B cell (primary cell): ENCODE measurements around the gene TBC1D9B. TPM values are rescaled to one million over a fixed set of nuclear protein-coding genes. Genes with fewer than 3 reads are reported as not detected.

Source experiments
- ATAC-seq: fragments of 200-7000 bp; cut with Tn5 transposase; one replicate; pipeline ENCODE4 v1.10.0; 2021; ENCODE audit warnings: low read depth, mild to moderate bottlenecking, moderate number of reproducible peaks, moderate library complexity
- CTCF ChIA-PET: fragments of 350-600 bp; sonication (Branson Sonifier 250); formaldehyde crosslinking; loops from one replicate; lab custom pipeline; 2021; ENCODE audit warnings: antibody characterized with exemption, inconsistent platforms; lab: Charles Lee
- POLR2A ChIA-PET: fragments of 350-600 bp; sonication (Branson Sonifier 250); formaldehyde crosslinking; loops from one replicate; lab custom pipeline; 2021; ENCODE audit warnings: antibody characterized with exemption; lab: Charles Lee
- DNase-seq: peaks from one replicate; pipeline ENCODE4 v3.0.0; 2013
- H2AFZ ChIP-seq: 2 replicates; pipeline ENCODE4 v1.6.1; 2012; ENCODE audit warnings: mild to moderate bottlenecking, low read depth, low read length; ENCODE audit not compliant: insufficient read depth, poor library complexity, severe bottlenecking
- H3K27ac ChIP-seq, 2 donors: 1 replicate in 1 of 2; 2 replicates in 1 of 2; pipeline ENCODE4 v1.5.1; 2012 to 2013; ENCODE audit warnings: low read length in 2 of 2, mild to moderate bottlenecking in 2 of 2, moderate library complexity in 1 of 2
- H3K27me3 ChIP-seq, 4 experiments: fragments of 200-600 bp in 1 of 4; sonication (generic) in 1 of 4; replicated peaks in 1 of 4; 1 replicate in 2 of 4; 2 replicates in 2 of 4; pipeline versions ENCODE4 v1.6.1 to v1.7.0; 2013 to 2016; ENCODE audit warnings: low read length in 3 of 4, mild to moderate bottlenecking in 2 of 4, mixed read lengths in 1 of 4, moderate library complexity in 1 of 4; ENCODE audit not compliant: insufficient read depth in 4 of 4, control insufficient read depth in 3 of 4; ENCODE audit errors: control extremely low read depth in 1 of 4
- H3K36me3 ChIP-seq, 2 experiments: replicated peaks in 1 of 2; 1 replicate in 1 of 2; 2 replicates in 1 of 2; pipeline versions ENCODE4 v1.6.1 to v1.7.1; 2013; ENCODE audit warnings: low read length in 1 of 2; ENCODE audit not compliant: insufficient read depth in 2 of 2, control insufficient read depth in 1 of 2; ENCODE audit errors: control extremely low read depth in 1 of 2, extremely low read depth in 1 of 2
- H3K4me1 ChIP-seq, 2 donors: fragments of 200-600 bp in 1 of 2; sonication (generic) in 1 of 2; 1 replicate in 1 of 2; 2 replicates in 1 of 2; pipeline versions ENCODE4 v1.5.1 to v1.6.1; 2013 to 2017; ENCODE audit warnings: low read length in 2 of 2; ENCODE audit not compliant: control insufficient read depth in 2 of 2, insufficient read depth in 2 of 2
- H3K4me2 ChIP-seq: replicated peaks from 2 replicates; pipeline ENCODE3; 2012; ENCODE audit warnings: mild to moderate bottlenecking, low read depth, low read length; ENCODE audit not compliant: poor library complexity, severe bottlenecking
- H3K4me3 ChIP-seq, 5 experiments: fragments of 200-600 bp in 1 of 5; sonication (generic) in 1 of 5; 1 replicate in 3 of 5; 2 replicates in 2 of 5; pipeline versions ENCODE4 v1.5.1 to v1.7.0; 2011 to 2016; ENCODE audit warnings: low read length in 4 of 5, mild to moderate bottlenecking in 4 of 5, low read depth in 2 of 5, control low read depth in 1 of 5, moderate library complexity in 1 of 5; ENCODE audit not compliant: insufficient read depth in 1 of 5; ENCODE audit errors: control extremely low read depth in 1 of 5, extremely low read depth in 1 of 5
- H3K79me2 ChIP-seq: fragments of 200-600 bp; sonication (generic); one replicate; pipeline ENCODE4 v1.6.0; 2016; ENCODE audit warnings: low read length; ENCODE audit not compliant: control insufficient read depth, insufficient read depth
- H3K9ac ChIP-seq: fragments of 200-600 bp; sonication (generic); 2 replicates; pipeline ENCODE4 v1.6.1; 2017; ENCODE audit warnings: mild to moderate bottlenecking, low read length, moderate library complexity
- H3K9me3 ChIP-seq, 3 donors: one replicate each; pipeline versions ENCODE4 v1.6.1 to v1.7.1; 2013; ENCODE audit warnings: low read length in 2 of 3; ENCODE audit not compliant: control insufficient read depth in 2 of 3, insufficient read depth in 1 of 3; ENCODE audit errors: control extremely low read depth in 1 of 3
- H4K20me1 ChIP-seq: 2 replicates; pipeline ENCODE4 v1.6.0; 2012; ENCODE audit warnings: mild to moderate bottlenecking, low read length; ENCODE audit not compliant: insufficient read depth, control insufficient read depth, poor library complexity, severe bottlenecking
- H3K27ac Mint-ChIP-seq: one replicate; pipeline ENCODE4 v1.8.0; 2021; ENCODE audit warnings: mixed read lengths
- H3K27me3 Mint-ChIP-seq: one replicate; pipeline ENCODE4 v1.8.0; 2021; ENCODE audit warnings: mixed read lengths
- H3K4me1 Mint-ChIP-seq: one replicate; pipeline ENCODE4 v1.8.0; 2021; ENCODE audit warnings: mixed read lengths
- H3K4me3 Mint-ChIP-seq: one replicate; pipeline ENCODE4 v1.8.0; 2021; ENCODE audit warnings: mixed read lengths
- H3K9me3 Mint-ChIP-seq: one replicate; pipeline ENCODE4 v1.8.0; 2022; ENCODE audit warnings: mixed read lengths; ENCODE audit not compliant: insufficient read depth
- EZH2 ChIP-seq: IDR thresholded peaks from 2 replicates; pipeline ENCODE4 v1.6.1; 2012; ENCODE audit warnings: borderline replicate concordance, low read depth, mild to moderate bottlenecking, moderate library complexity, low read length; ENCODE audit not compliant: insufficient read depth, poor library complexity, severe bottlenecking
- WGBS: methylation state at CpG from one replicate; pipeline ENCODE4 v1.1.5; 2013; ENCODE audit warnings: missing lambda C conversion rate; ENCODE audit not compliant: insufficient coverage; 5-methylcytosine and 5-hydroxymethylcytosine counted together
- intact Hi-C: fragments of 100-400 bp; cut with micrococcal nuclease; formaldehyde crosslinking; loops from one replicate; pipeline ENCODE4 v1.10.0; 2022
- polyA plus RNA-seq: library from polyadenylated mRNA; depleted of rRNA; stranded (reverse); fragments of >200 nt; gene quantifications from 2 replicates; pipeline ENCODE4 v1.2.3, GENCODE V29; 2012
- total RNA-seq, 2 donors: library from RNA; stranded (reverse); fragments of 120-200 nt in 1 of 2; gene quantifications; 1 replicate in 1 of 2; 2 replicates in 1 of 2; pipeline versions ENCODE4 v1.2.3 to v1.2.4, GENCODE V29; 2013 to 2022
- TF ChIP-seq, protein P1 (sequence below): fragments of 200-600 bp; IDR thresholded peaks from one replicate; pipeline ENCODE4 v1.8.0; 2022; ENCODE audit warnings: antibody characterized with exemption, mild to moderate bottlenecking

TBC1D9B gene
- total and polyA plus RNA-seq, 2 donors (not counting 1 experiment from before 2014, with no cell fraction given), result 143 to 144 TPM

- no peak overlapping the region for H3K27ac ChIP-seq
- Mint-ChIP-seq H3K27me3 (no peaks in the 10 kb centered on the region), H3K27ac (no peak overlapping the region), H3K9me3 (no peaks in the 10 kb centered on the region), H3K4me3 (no peak overlapping the region), H3K4me1 (peaks cover 19% of the 10 kb centered on the region)
- no peak for DNase-seq
- H3K27me3 ChIP-seq, result no peaks in the 10 kb centered on the region
- H4K20me1 ChIP-seq, result peaks cover 33% of the 10 kb centered on the region
- WGBS, result 97% methylated on average over 24 of the region's 25 CpGs
- H2AFZ ChIP-seq, result no peak overlapping the region
- no peak overlapping the region for H3K4me2 ChIP-seq
- H3K9ac ChIP-seq, result no peak overlapping the region
- peaks cover 2 to 29% of the 10 kb centered on the region in 2 experiments for H3K36me3 ChIP-seq
- H3K9me3 ChIP-seq, result no peaks in the 10 kb centered on the region
- H3K79me2 ChIP-seq, result peaks cover 39% of the 10 kb centered on the region
- ChIA-PET POLR2A (no interaction called here), CTCF (interaction anchor here (4.4 kb wide), 1 partner anchor 102 kb away, joined by 21 read pairs; no protein-coding TSS in a partner anchor)
- ATAC-seq, result no peak
- H3K4me3 ChIP-seq, result no peak overlapping the region
- peaks cover 13 to 24% of the 10 kb centered on the region in 2 donors for H3K4me1 ChIP-seq
- intact Hi-C loops, result loop anchor here (10.0 kb wide), 1 partner anchor 210 kb away; the partner anchor contains the start of gene CANX
- TF ChIP-seq, protein P1, sequence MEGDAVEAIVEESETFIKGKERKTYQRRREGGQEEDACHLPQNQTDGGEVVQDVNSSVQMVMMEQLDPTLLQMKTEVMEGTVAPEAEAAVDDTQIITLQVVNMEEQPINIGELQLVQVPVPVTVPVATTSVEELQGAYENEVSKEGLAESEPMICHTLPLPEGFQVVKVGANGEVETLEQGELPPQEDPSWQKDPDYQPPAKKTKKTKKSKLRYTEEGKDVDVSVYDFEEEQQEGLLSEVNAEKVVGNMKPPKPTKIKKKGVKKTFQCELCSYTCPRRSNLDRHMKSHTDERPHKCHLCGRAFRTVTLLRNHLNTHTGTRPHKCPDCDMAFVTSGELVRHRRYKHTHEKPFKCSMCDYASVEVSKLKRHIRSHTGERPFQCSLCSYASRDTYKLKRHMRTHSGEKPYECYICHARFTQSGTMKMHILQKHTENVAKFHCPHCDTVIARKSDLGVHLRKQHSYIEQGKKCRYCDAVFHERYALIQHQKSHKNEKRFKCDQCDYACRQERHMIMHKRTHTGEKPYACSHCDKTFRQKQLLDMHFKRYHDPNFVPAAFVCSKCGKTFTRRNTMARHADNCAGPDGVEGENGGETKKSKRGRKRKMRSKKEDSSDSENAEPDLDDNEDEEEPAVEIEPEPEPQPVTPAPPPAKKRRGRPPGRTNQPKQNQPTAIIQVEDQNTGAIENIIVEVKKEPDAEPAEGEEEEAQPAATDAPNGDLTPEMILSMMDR, result no peak
- no peak for TF ChIP-seq EZH2
These were observed 3.1 kb downstream of the TBC1D9B start for GRCh38 chr5:179904463-179905160.

- intact Hi-C loops, result loop anchor here (10.0 kb wide), 1 partner anchor 208 kb away; the partner anchor contains the start of gene CANX
- no peak overlapping the region for H3K27ac Mint-ChIP-seq
- peaks cover 33% of the 10 kb centered on the region for H4K20me1 ChIP-seq
These were observed 4.9 kb downstream of the TBC1D9B start for GRCh38 chr5:179902763-179903158.

More at GRCh38 chr5:179902763-179903158, 4.9 kb downstream of the TBC1D9B start:
- no peak overlapping the region for H3K27ac ChIP-seq
- H3K79me2 ChIP-seq, result peaks cover 27% of the 10 kb centered on the region
- H3K27me3 ChIP-seq, result no peaks in the 10 kb centered on the region
- no peak overlapping the region for H3K4me3 ChIP-seq
- H3K4me2 ChIP-seq, result no peak overlapping the region
- no peak overlapping the region for H2AFZ ChIP-seq
- H3K9me3 ChIP-seq, result no peaks in the 10 kb centered on the region
- H3K27me3 Mint-ChIP-seq, result no peaks in the 10 kb centered on the region
- peaks cover 3 to 43% of the 10 kb centered on the region in 2 experiments for H3K36me3 ChIP-seq
- no peaks in the 10 kb centered on the region for H3K9me3 Mint-ChIP-seq
- ChIA-PET POLR2A (no interaction called here), CTCF (no interaction called here)
- H3K4me1 Mint-ChIP-seq, result peaks cover 16% of the 10 kb centered on the region
- no peak for TF ChIP-seq EZH2
- TF ChIP-seq, protein P1, result no peak
- DNase-seq, result no peak
- H3K4me1 ChIP-seq, result peaks cover 6 to 15% of the 10 kb centered on the region in 2 donors
- no peak for ATAC-seq
- no peak overlapping the region for H3K9ac ChIP-seq
- no peak overlapping the region for H3K4me3 Mint-ChIP-seq
- 100% methylated on average over 4 of the region's 7 CpGs for WGBS
